ENCODE measurements around the gene ZNRF3.

DNA sequence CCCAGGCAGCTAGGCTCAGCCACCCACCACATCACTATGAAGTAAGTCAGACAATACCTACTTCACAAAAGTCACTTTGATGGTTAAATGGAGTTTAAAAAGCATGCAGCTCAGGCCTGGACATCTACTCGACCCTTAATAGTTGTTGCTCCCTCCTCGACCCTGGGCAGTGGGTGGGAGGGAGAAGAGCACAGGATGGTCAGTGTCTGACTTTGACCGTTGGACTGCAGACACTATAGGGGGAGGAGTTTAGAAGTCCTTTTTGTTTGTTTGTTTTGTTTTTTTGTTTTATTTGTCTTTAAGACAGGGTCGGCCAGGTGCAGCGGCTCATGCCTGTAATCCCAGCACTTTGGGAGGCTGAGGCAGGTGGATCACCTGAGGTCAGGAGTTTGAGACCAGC lies 44.4 kb upstream of the ZNRF3 start:
- TF ChIP-seq, protein P1, sequence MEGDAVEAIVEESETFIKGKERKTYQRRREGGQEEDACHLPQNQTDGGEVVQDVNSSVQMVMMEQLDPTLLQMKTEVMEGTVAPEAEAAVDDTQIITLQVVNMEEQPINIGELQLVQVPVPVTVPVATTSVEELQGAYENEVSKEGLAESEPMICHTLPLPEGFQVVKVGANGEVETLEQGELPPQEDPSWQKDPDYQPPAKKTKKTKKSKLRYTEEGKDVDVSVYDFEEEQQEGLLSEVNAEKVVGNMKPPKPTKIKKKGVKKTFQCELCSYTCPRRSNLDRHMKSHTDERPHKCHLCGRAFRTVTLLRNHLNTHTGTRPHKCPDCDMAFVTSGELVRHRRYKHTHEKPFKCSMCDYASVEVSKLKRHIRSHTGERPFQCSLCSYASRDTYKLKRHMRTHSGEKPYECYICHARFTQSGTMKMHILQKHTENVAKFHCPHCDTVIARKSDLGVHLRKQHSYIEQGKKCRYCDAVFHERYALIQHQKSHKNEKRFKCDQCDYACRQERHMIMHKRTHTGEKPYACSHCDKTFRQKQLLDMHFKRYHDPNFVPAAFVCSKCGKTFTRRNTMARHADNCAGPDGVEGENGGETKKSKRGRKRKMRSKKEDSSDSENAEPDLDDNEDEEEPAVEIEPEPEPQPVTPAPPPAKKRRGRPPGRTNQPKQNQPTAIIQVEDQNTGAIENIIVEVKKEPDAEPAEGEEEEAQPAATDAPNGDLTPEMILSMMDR (IDR thresholded peaks at IDR 0.05; ENCODE audit: low read depth, low read length), result no peak
- no peak for TF ChIP-seq EZH2phosphoT487 (IDR thresholded peaks at IDR 0.05; ENCODE audit: low read depth)
